Gastrocnemius medialis (tissue), 4 donors: ENCODE data around the gene SMURF2.
"Not testable (repeated sequence)": the region's sequence is repeated elsewhere in the genome, so short reads cannot be mapped to it uniquely, and the experiment has no call there.

ENCODE experiments used
- CTCF ChIP-seq, 5 experiments: fragments of 450-650 bp in 3 of 5; fragments of 200-600 bp in 2 of 5; sonication (generic) in 2 of 5; IDR thresholded peaks in 4 of 5; conservative IDR thresholded peaks in 1 of 5; 1 replicate in 4 of 5; 2 replicates in 1 of 5; pipeline ENCODE4 v1.5.1; 2016 to 2019; ENCODE audit warnings: antibody characterized with exemption in 5 of 5, mild to moderate bottlenecking in 3 of 5, moderate library complexity in 3 of 5
- POLR2A ChIP-seq, 2 donors: fragments of 450-650 bp; IDR thresholded peaks; one replicate each; pipeline ENCODE4 v1.6.1; 2017; ENCODE audit warnings: antibody characterized with exemption in 2 of 2, mild to moderate bottlenecking in 2 of 2, moderate library complexity in 2 of 2

- TF ChIP-seq CTCF (IDR thresholded peaks at IDR 0.05 in 4 of 5, conservative IDR thresholded peaks at IDR 0.05 in 1 of 5); POLR2A (IDR thresholded peaks at IDR 0.05): not testable (repeated sequence)
Observed at GRCh38 chr17:64670843-64671590, 8.9 kb upstream of the SMURF2 start.
